Muscle layer of duodenum (tissue), 2 donors: Measurements from ENCODE around the gene NAV2.
A peak's percentile ranks its signal among the peaks of the same experiment; 100 is the strongest.

Experiments used
- H3K27ac ChIP-seq: one replicate; pipeline ENCODE4 v1.7.0; 2013; ENCODE audit warnings: mild to moderate bottlenecking, low read length
- H3K27me3 ChIP-seq: one replicate; pipeline ENCODE4 v1.7.0; 2013; ENCODE audit warnings: low read depth, mild to moderate bottlenecking, control low read depth, low read length
- H3K36me3 ChIP-seq, 2 donors: one replicate each; pipeline ENCODE4 v1.7.0; 2013; ENCODE audit warnings: low read length in 2 of 2, control low read depth in 1 of 2, mild to moderate bottlenecking in 1 of 2; ENCODE audit not compliant: insufficient read depth in 2 of 2, control insufficient read depth in 1 of 2
- H3K4me1 ChIP-seq, 2 donors: one replicate each; pipeline ENCODE4 v1.7.0; 2013; ENCODE audit warnings: low read length in 2 of 2, mild to moderate bottlenecking in 2 of 2, control low read depth in 1 of 2, moderate library complexity in 1 of 2; ENCODE audit not compliant: insufficient read depth in 2 of 2, control insufficient read depth in 1 of 2
- H3K4me3 ChIP-seq, 2 donors: one replicate each; pipeline ENCODE4 v1.7.0; 2013; ENCODE audit warnings: low read length in 2 of 2, low read depth in 1 of 2, mild to moderate bottlenecking in 1 of 2
- H3K9me3 ChIP-seq, 2 donors: one replicate each; pipeline ENCODE4 v1.7.0; 2013; ENCODE audit warnings: low read length in 2 of 2, control low read depth in 1 of 2, mild to moderate bottlenecking in 1 of 2; ENCODE audit not compliant: control insufficient read depth in 1 of 2
- donor health status: healthy.

Gene NAV2

DNA sequence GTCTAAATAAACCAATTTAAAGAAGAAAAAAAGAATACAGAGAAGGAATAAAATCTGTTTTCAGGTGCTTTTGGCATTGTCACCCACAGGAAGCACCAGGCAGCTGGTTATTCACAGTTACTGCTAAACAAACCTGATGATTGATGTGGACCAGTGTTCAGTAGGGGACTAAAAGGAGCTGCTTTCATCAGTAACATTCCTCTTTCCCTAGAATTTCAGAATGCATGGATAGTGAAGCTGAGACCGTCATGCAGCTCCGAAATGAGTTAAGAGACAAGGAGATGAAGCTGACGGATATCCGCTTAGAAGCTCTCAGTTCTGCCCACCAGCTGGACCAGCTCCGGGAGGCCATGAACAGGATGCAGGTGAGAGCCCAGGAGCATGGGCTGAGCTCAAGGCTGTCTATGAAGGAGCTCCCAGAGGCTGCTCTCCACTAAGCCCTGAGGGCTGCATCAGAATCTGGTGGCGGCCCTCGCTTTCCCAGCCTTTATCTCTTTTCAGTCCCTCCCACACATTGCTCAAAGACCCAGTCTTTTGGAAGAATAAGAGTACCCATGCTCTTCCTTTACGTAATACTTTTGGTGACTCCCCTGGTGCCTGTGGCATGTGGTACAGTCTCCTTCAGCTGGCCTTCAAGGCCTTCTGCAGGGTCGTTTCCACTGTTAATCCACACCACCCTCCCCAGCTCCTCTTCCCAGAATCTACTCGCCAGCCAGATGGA is 378.2 kb downstream of the NAV2 start:
- no peaks in the 10 kb centered on the region for H3K9me3 ChIP-seq
- H3K36me3 ChIP-seq = peaks cover 31 to 70% of the 10 kb centered on the region in 2 donors
- no peak overlapping the region for H3K27ac ChIP-seq
- H3K4me3 ChIP-seq = no peak overlapping the region
- H3K27me3 ChIP-seq = no peaks in the 10 kb centered on the region
- peaks cover 0 to 9% of the 10 kb centered on the region in 2 donors for H3K4me1 ChIP-seq

DNA sequence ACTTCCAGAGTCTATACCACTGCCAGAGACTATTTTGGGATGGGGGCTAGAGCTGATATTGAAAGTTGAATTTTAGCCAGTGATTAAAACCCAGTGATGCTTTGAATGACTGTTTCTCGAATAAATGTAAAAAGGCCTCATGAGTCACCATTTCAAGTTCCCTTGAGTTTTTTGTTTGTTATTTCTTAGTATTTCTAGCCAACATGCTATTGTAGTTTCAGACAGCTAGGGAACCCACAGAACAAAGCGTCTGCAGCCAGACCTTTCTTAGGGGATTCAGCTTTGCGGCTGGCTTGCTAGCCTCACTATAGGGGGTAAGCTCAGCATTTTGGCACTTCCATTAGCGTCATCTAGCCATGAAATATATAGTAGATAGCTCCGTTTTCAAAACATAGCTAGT is 381.1 kb downstream of the NAV2 start:
- Histone ChIP-seq H3K4me1 (peaks cover 0 to 9% of the 10 kb centered on the region in 2 donors), H3K27me3 (no peaks in the 10 kb centered on the region), H3K36me3 (peaks cover 29 to 67% of the 10 kb centered on the region in 2 donors), H3K4me3 (no peak overlapping the region), H3K9me3 (no peaks in the 10 kb centered on the region), H3K27ac (no peak overlapping the region)

DNA sequence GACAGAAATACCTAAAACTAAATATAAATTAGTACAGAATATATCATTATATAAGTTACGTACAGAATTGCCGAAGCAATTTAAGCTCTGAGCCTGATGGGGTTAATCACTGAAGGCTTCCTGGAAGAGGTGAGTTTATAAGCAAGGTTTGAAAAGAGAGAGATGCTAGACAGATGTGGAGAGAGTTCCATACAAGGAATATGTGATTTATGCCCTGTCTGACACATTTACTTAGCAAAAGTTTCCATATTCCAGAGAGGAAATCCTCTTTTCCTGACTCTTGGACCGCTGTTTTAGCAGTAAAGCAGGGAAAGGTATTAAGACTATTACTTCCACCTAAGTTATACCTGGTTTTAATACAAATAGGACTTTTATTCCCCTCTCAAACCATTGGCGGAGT is 382.6 kb downstream of the NAV2 start:
- H3K4me3 ChIP-seq = no peak overlapping the region
- H3K36me3 ChIP-seq = peaks cover 29 to 66% of the 10 kb centered on the region in 2 donors
- H3K9me3 ChIP-seq = no peaks in the 10 kb centered on the region
- no peaks in the 10 kb centered on the region for H3K27me3 ChIP-seq
- H3K27ac ChIP-seq = no peak overlapping the region
- H3K4me1 ChIP-seq = peaks cover 0 to 3% of the 10 kb centered on the region in 2 donors

DNA sequence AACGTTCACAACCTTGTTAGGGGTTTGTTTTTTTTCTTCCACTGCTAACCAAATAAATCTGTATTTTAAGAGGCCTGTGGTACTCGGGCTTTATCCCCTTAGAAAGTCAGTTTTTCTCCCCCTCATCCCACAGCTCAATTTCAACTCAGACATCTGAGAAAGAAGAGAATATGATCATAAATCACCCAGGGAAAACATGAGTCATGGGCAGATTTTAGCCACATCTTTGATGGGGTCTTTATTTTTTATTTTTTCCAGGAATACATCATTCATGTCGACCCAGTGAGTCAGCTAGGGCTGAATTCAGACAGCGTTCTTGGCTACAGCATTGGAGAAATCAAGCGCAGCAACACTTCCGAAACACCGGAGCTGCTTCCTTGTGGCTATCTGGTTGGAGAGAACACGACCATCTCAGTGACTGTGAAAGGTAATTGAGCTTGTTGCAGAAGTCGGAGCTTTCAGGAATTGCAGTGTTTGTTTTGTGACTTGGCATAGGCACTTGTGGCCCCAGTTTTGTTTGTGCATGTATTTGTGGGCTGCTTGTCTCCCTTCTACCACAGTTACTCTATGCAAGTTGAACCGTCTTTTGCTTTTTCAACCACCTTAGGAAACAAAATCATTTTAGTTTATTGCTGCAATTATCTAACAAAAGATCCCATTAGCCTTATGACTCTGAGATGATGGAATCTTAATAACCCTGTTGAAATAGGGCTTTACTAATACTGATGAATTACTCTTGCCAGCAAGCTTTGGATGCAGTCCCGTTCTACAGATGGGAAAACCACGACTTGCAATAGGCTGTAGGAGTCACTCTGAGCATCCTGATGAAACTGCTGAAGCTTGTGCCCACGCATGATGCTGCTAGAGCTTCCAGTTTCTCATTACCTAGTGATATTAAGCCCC is 384.9 kb downstream of the NAV2 start:
- Histone ChIP-seq H3K4me3 (no peak overlapping the region), H3K27me3 (no peaks in the 10 kb centered on the region), H3K4me1 (peaks cover 0 to 3% of the 10 kb centered on the region in 2 donors), H3K27ac (peak overlapping the region; percentile 8), H3K36me3 (peaks cover 23 to 62% of the 10 kb centered on the region in 2 donors), H3K9me3 (no peaks in the 10 kb centered on the region)

DNA sequence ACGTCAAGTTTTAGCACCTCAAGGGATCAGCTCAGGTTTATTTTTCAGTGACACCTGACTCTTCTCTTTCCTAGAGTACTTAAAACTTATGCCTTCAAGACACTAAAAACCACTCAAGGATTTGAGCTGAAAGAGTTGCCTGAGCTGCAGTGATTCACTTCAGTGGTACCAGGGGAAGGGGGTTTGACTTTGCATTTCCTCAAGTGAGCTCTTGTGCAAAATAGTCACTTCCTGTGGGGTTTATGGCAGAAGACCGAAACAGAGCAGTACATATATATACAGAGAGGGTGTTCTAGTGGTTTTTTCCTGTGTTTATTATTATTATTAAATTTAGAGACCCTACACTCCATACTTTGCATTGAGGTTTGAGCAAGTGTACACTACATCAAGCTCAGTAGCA is 386.9 kb downstream of the NAV2 start:
- no peak overlapping the region for H3K27ac ChIP-seq
- no peak overlapping the region for H3K4me3 ChIP-seq
- H3K27me3 ChIP-seq = no peaks in the 10 kb centered on the region
- H3K9me3 ChIP-seq = no peaks in the 10 kb centered on the region
- H3K36me3 ChIP-seq = peaks cover 18 to 68% of the 10 kb centered on the region in 2 donors
- peaks cover 0 to 3% of the 10 kb centered on the region in 2 donors for H3K4me1 ChIP-seq

DNA sequence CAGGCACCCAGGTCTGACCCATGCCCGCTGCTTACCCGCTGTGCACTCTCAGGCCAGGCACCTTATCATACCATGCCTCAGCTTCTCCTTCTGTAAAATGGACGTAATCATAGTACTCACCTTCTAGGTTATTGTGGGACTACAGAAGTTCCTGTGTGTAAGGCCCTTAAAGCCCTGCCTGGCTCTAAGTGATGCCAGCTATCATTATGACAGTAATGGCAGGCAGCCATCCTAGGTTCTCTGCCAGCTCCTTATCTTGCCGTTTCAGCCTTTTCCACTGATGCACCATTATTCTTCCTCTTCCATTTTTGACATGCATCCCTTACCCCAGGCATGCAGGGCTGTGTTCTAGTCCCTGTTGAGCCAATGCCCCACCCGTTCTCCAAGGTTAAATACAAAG is 389.8 kb downstream of the NAV2 start:
- Histone ChIP-seq H3K9me3 (no peaks in the 10 kb centered on the region), H3K27me3 (no peaks in the 10 kb centered on the region), H3K4me3 (no peak overlapping the region), H3K36me3 (peaks cover 25 to 65% of the 10 kb centered on the region in 2 donors), H3K4me1 (peaks cover 0 to 3% of the 10 kb centered on the region in 2 donors), H3K27ac (no peak overlapping the region)

GRCh38 chr11:20103281-20103680 is 390.6 kb downstream of the NAV2 start:
- no peak overlapping the region for H3K4me3 ChIP-seq
- no peaks in the 10 kb centered on the region for H3K4me1 ChIP-seq
- H3K36me3 ChIP-seq = peaks cover 29 to 62% of the 10 kb centered on the region in 2 donors
- H3K27ac ChIP-seq = no peak overlapping the region
- no peaks in the 10 kb centered on the region for H3K27me3 ChIP-seq
- H3K9me3 ChIP-seq = no peaks in the 10 kb centered on the region

DNA sequence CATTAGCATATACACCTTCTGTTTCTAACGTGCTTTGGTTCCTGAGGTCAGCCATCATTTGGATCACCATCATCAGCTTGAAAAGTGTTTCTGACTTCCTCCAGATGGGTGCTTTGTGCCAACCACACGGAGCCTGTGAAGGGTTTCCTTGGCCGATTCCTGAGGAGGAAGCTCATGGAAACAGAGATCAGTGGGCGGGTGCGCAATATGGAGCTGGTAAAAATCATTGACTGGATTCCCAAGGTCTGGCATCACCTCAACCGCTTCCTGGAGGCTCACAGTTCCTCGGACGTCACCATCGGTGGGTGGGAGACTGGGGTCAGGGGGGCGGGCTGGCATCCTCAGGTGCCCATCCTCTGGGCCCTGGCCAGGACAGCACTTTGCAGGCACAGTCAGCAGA is 392.8 kb downstream of the NAV2 start:
- Histone ChIP-seq H3K27ac (no peak overlapping the region), H3K4me3 (no peak overlapping the region), H3K9me3 (no peaks in the 10 kb centered on the region), H3K36me3 (peaks cover 28 to 65% of the 10 kb centered on the region in 2 donors), H3K27me3 (no peaks in the 10 kb centered on the region), H3K4me1 (no peaks in the 10 kb centered on the region)

- Histone ChIP-seq H3K36me3 (peaks cover 18 to 33% of the 10 kb centered on the region in 2 donors), H3K4me3 (no peak overlapping the region), H3K27ac (no peak overlapping the region), H3K4me1 (peaks cover 5 to 27% of the 10 kb centered on the region in 2 donors), H3K9me3 (no peaks in the 10 kb centered on the region), H3K27me3 (no peaks in the 10 kb centered on the region)
Observed at GRCh38 chr11:20109731-20110445, 397.3 kb downstream of the NAV2 start.

GRCh38 chr11:20110908-20111669 is 398.5 kb downstream of the NAV2 start:
- peak overlapping the region; percentile 59 for H3K27ac ChIP-seq

More at GRCh38 chr11:20110908-20111669, 398.5 kb downstream of the NAV2 start:
- H3K4me1 ChIP-seq = peaks cover 5 to 27% of the 10 kb centered on the region in 2 donors
- H3K36me3 ChIP-seq = peaks cover 16 to 24% of the 10 kb centered on the region in 2 donors
- H3K4me3 ChIP-seq = no peak overlapping the region
- no peaks in the 10 kb centered on the region for H3K9me3 ChIP-seq
- H3K27me3 ChIP-seq = no peaks in the 10 kb centered on the region
